HG03095 (cell line): ENCODE results near the gene MRPL23.

Experiments
- ATAC-seq: cut with Tn5 transposase; IDR thresholded peaks from one replicate; pipeline ENCODE4 v1.9.1; 2021; ENCODE audit warnings: moderate library complexity; ENCODE audit not compliant: unreplicated experiment

Gene MRPL23

GRCh38 chr11:1946812-1947484, at the start of gene MRPL23:
MRPL23 (plus strand) TSS chr11:1947332; CDS start chr11:1947363, 31 bp downstream.
- ATAC-seq: no peak

GRCh38 chr11:1899090-1899489, 48.0 kb upstream of the MRPL23 start:
- ATAC-seq: no peak

GRCh38 chr11:1899686-1900085, 47.4 kb upstream of the MRPL23 start:
- no peak for ATAC-seq

- no peak for ATAC-seq
Observed at GRCh38 chr11:1906181-1906580, 41.0 kb upstream of the MRPL23 start.

- ATAC-seq: no peak
Observed at GRCh38 chr11:1906611-1907423, 40.3 kb upstream of the MRPL23 start.

GRCh38 chr11:1908618-1909017, 38.5 kb upstream of the MRPL23 start:
- ATAC-seq: no peak

- no peak for ATAC-seq
Observed at GRCh38 chr11:1909524-1909923, 37.6 kb upstream of the MRPL23 start.

GRCh38 chr11:1912289-1912878, 34.7 kb upstream of the MRPL23 start:
- no peak for ATAC-seq

- ATAC-seq: no peak
Observed at GRCh38 chr11:1913271-1914060, 33.7 kb upstream of the MRPL23 start.

- no peak for ATAC-seq
Observed at GRCh38 chr11:1915795-1916131, 31.4 kb upstream of the MRPL23 start.

- ATAC-seq: no peak
Observed at GRCh38 chr11:1916132-1916985, 30.8 kb upstream of the MRPL23 start.

GRCh38 chr11:1916986-1917522, 30.1 kb upstream of the MRPL23 start:
- no peak for ATAC-seq

- no peak for ATAC-seq
Observed at GRCh38 chr11:1917523-1918435, 29.4 kb upstream of the MRPL23 start.

- ATAC-seq: no peak
Observed at GRCh38 chr11:1918436-1919315, 28.5 kb upstream of the MRPL23 start.

- no peak for ATAC-seq
Observed at GRCh38 chr11:1919391-1920127, 27.6 kb upstream of the MRPL23 start, which contains the start of gene TNNT3. TNNT3 (plus strand) TSS chr11:1919703; CDS start chr11:1922875, 3,172 bp downstream.

- ATAC-seq: no peak
Observed at GRCh38 chr11:1920128-1920908, 26.8 kb upstream of the MRPL23 start.
